ENCODE results near the gene JAKMIP2. TPM values are rescaled to one million over a fixed set of nuclear protein-coding genes. Genes with fewer than 3 reads are reported as not detected.

JAKMIP2 gene
- total and polyA plus RNA-seq, 2 donors (not counting 3 experiments of a cell fraction or from before 2014, with no cell fraction given) = not detected

- dilution Hi-C loops (cut with MboI; ENCODE audit: extremely low pct_ligation_motif_present, low sequenced_read_pairs) = no loop called here
- POLR2A ChIA-PET = no interaction called here
- DNase-seq (ENCODE audit: low read depth, low spot score) (no peak), FAIRE-seq (no peak)
- no peak overlapping the region for H3K4me2 ChIP-seq (ENCODE audit: insufficient read depth, low read length)
- H2AFZ ChIP-seq (ENCODE audit: low read depth, low read length) = no peak overlapping the region
- no peak overlapping the region for H3K4me3 ChIP-seq (replicated peaks in 1 of 3; ENCODE audit: insufficient read depth in 1 of 3, low read depth in 1 of 3, low read length in 3 of 3)
- no peaks in the 10 kb centered on the region for H3K9me3 ChIP-seq (replicated peaks; ENCODE audit: control insufficient read depth, insufficient read depth, low read length)
- H3K36me3 ChIP-seq (ENCODE audit: control insufficient read depth in 2 of 2, extremely low read depth in 1 of 2, insufficient read depth in 2 of 2, low read length in 2 of 2) = no peaks in the 10 kb centered on the region
- no TSS peak for BruUV-seq (replicated peaks)
- no peak overlapping the region for H3K27ac ChIP-seq (ENCODE audit: insufficient read depth, low read depth, low read length)
- CTCF ChIA-PET = no interaction called here
- H3K27me3 ChIP-seq (ENCODE audit: control insufficient read depth in 2 of 2, insufficient read depth in 2 of 2, low read length in 2 of 2) = peaks cover 0 to 1% of the 10 kb centered on the region in 2 experiments
- H3K9ac ChIP-seq (replicated peaks; ENCODE audit: extremely low read depth, insufficient read depth, low read length) = no peak overlapping the region
- TF ChIP-seq POLR2A (IDR thresholded peaks at IDR 0.05; ENCODE audit: low read depth, low read length) = no peak
- TF ChIP-seq MYC (IDR thresholded peaks at IDR 0.05; ENCODE audit: low read depth, low read length) = no peak
- TF ChIP-seq EZH2 (IDR thresholded peaks at IDR 0.05; ENCODE audit: borderline replicate concordance, low read depth, low read length, severe bottlenecking) = no peak
- TF ChIP-seq FOS (IDR thresholded peaks at IDR 0.05; ENCODE audit: borderline replicate concordance, insufficient read depth, low read length) = no peak
- no peak for TF ChIP-seq GATA2 (IDR thresholded peaks at IDR 0.05; ENCODE audit: insufficient read depth, insufficient read length, low read depth, low read length)
- no peak for TF ChIP-seq CTCF (IDR thresholded peaks at IDR 0.05; ENCODE audit: extremely low read depth in 1 of 2, insufficient read depth in 1 of 2, low read depth in 1 of 2, low read length in 2 of 2)
- TF ChIP-seq JUN (IDR thresholded peaks at IDR 0.05; ENCODE audit: borderline replicate concordance, insufficient read depth, insufficient read length, low read depth) = no peak
- no peak for TF ChIP-seq POLR2AphosphoS5 (IDR thresholded peaks at IDR 0.05; ENCODE audit: insufficient read depth, low read depth, low read length)
- TF ChIP-seq, protein P1, sequence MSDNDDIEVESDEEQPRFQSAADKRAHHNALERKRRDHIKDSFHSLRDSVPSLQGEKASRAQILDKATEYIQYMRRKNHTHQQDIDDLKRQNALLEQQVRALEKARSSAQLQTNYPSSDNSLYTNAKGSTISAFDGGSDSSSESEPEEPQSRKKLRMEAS (IDR thresholded peaks at IDR 0.05; ENCODE audit: insufficient read depth, insufficient read length) = no peak
- no peaks in the 10 kb centered on the region for H4K20me1 ChIP-seq (replicated peaks; ENCODE audit: control insufficient read depth, extremely low read depth, insufficient read depth, low read length)
- H3K9me1 ChIP-seq (replicated peaks; ENCODE audit: control insufficient read depth, extremely low read depth, insufficient read depth, low read length) = no peaks in the 10 kb centered on the region
- no peaks in the 10 kb centered on the region for H3K79me2 ChIP-seq (ENCODE audit: control insufficient read depth, insufficient read depth, low read length)
- no peaks in the 10 kb centered on the region for H3K4me1 ChIP-seq (ENCODE audit: control insufficient read depth, extremely low read depth, insufficient read depth, low read length)
- intact Hi-C loops (cut with micrococcal nuclease) = no loop called here
Observed at GRCh38 chr5:147704544-147704943, 78.0 kb downstream of the JAKMIP2 start.
